HG02981 (cell line): ENCODE results near the gene SUFU.

Experiments
- ATAC-seq: cut with Tn5 transposase; IDR thresholded peaks from one replicate; pipeline ENCODE4 v1.9.1; 2021; ENCODE audit warnings: mild to moderate bottlenecking, moderate library complexity; ENCODE audit not compliant: unreplicated experiment

Gene SUFU

GRCh38 chr10:102631525-102632393 lies 128.0 kb downstream of the SUFU start:
- ATAC-seq, result no peak

DNA sequence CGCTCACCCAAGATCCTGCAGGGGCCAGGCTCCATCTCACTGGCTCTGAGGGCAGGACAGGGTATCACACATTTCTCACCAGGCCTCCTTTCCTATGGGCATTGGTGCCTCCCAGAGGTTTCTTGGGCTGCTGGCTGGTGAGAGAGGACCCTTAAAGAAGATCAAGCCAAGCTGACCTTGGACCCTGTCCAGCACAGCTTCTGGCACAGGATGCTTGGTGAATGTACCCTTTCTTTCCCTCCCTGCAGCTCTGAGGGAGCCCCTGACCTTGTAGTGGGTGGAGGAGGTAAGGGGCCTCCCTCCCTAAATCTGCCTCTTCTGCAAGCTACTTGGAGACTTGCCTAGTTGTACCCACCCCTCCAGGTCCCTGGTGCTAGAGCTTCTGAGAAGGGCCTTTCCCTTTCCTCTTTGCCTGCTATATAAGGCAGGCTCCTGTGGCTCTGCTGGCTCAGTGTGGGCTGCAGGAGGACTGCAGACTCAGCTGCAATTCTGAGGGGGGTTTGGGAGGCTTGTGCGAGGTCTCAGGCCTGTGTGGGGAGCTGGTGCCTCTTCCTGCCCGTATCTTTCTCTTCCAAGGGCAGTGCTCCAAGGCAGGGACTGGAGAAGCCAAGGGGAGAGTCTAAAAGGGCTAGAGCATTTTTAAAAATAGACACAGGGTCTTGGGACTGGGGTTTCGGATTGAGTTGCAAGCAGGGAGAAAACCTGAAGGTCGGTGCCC lies 128.8 kb downstream of the SUFU start:
- no peak for ATAC-seq

DNA sequence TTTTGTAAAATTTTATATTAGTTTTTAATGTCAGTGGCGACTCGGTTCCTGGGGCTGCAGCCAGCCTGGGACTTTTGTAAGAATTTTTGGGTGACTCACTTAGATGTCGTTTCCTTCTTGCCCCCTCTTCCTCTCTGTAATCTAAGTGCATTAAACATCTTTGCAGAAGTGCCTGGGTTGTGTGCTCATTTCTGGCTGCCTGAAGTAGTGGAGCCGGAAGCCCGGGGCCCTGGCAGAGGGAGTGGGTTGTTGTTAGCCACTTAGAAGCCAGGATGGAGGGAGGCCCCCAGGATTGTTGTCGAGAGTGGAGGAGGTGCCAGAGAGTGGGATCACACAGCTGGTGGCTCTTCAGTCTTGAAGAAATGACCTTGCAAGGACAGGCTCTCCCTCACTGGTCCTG lies 129.5 kb downstream of the SUFU start:
- ATAC-seq, result no peak

- no peak for ATAC-seq
Measured at GRCh38 chr10:102633848-102634247, 130.1 kb downstream of the SUFU start.

DNA sequence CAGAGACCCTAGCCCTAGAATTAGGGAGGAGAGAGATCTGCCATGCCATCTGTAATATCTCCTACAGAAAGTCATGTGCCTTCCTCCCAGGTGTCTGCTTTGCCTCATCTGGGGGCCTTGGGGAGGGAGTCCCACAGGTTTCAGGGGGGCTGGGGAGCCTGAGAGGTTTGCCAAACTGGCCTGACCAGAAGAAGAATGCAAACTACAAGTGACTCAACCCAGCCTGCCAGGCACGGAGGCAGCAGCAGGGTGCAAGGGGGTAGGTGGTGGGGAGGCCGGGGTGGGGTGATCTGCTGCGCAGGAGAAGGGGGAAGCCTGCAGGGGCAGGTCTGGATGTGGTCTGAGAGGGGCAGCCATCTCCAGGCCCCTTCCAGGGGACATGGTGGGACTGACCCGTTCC lies 130.9 kb downstream of the SUFU start:
- ATAC-seq, result no peak

DNA sequence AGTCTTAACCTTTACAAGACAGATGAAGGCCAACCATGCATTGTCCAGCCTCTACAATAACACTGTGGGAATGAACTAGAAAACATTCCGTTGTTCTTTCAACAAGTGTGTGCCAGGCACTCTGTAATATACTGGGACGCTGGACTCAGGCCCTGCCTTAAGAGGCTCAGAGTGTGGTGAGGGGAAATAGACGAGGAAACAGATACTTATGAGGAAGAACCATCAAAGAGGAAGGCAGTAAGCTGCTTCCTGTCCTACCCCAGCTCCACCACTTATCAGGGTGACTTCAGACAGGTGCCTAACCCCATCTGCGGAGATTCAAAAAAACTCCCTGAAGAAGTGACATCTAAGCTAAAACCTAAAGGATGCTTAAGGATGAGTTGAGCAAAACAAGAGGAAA lies 131.6 kb downstream of the SUFU start:
- no peak for ATAC-seq

DNA sequence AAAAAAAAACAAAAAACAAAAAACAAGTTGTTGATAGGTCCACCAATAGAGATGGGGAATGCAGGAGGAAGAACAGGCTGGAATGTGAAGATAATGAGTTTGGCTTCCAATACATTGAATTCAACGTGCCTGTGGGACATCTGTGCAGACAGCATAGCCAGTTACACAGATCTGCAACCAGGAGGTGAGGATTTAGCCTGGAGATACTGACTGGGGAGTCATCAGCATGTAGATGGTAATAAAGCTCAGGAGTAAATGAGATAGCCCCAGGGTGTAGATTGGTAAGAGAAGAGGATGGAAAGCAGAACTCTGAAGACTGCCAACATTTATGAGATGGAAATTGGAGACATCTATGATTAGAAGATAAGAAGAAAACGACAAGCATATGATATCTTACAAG lies 135.8 kb downstream of the SUFU start:
- no peak for ATAC-seq

- ATAC-seq, result no peak
Measured at GRCh38 chr10:102641402-102641801, 137.6 kb downstream of the SUFU start.

DNA sequence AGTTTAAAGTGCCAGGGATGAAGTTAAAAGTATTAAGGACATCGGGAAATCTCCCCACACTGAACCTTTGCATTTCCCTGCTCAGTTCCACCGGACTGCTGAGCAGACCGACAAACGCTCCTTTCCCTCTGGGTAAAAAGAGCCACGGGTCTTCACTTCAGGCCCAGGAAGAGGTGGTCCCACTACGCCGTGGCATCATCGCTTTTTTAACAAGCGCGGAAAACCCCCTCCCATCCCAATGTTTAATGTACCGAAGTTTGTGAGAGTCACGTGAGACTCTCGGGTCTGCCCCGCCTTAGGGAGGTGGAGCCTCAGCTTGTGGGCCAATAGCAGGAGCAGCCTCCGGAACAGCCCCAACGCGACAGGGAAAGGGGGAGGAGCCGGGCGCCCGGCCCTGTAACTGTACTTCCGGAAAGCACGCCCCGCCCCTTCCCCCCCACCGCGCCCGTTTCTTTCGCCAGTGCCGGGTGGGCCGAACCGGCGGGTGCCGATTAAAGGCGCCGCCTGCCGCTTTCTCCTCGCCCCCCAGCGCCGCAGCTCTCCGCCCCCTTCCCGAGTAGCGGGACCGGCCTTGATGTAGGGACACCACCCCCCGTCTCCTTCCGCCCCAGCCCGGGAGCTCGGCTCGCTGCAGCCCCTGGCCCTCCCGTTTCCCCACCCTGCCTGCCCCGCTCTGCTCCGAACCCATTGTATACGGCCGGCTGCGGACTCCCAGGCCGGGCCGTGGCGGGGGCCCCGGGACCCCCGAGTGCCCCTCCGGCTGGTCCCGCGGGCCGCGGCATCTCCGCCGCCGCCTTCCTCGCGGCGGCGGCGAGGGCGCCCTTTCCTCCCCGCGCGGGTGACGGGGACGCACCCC lies 138.3 kb downstream of the SUFU start:
- ATAC-seq, result peak; percentile 44

- ATAC-seq, result no peak
Measured at GRCh38 chr10:102642736-102643335, 139.1 kb downstream of the SUFU start.

DNA sequence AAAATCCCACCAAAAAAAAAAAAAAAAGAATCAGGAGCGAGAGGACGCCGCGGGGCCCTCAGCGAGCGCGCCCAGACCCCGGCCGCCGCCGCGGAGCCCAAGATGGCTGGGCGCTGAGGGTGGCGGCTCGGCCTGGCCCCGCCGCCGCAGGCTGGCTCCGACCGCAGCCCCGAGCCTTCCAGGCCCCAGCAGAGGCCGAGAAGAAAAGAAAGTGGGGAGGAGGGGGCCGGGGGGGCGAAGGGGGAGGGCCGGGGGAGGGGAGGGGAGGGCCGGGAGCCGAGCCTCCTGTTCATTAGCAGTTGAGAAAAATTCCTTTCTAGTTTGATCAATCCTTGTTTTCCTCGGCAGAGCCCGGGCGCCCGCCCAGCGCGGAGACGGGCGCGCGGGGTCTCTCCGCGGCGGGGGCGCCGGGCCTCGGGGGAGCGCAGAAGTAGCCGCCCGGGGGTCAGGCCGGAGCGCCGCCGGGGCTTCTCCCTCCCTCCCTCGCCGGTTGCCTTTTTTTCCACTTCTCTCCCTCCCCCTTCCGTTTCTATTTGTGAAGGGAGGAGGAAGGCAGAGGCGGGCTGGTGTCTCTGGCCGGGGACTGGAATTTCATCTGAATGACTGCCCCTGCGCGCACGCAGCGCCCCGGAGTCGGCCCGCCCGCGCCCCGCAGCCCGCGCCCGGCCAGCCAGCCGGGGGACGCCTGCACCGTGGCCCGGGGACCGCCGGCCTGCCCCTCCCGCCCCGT lies 139.7 kb downstream of the SUFU start:
- no peak for ATAC-seq

GRCh38 chr10:102644066-102644645 lies 140.4 kb downstream of the SUFU start, which contains the start of gene TRIM8:
TRIM8 (plus strand) TSS chr10:102644479; CDS start chr10:102644618, 139 bp downstream.
- no peak for ATAC-seq

DNA sequence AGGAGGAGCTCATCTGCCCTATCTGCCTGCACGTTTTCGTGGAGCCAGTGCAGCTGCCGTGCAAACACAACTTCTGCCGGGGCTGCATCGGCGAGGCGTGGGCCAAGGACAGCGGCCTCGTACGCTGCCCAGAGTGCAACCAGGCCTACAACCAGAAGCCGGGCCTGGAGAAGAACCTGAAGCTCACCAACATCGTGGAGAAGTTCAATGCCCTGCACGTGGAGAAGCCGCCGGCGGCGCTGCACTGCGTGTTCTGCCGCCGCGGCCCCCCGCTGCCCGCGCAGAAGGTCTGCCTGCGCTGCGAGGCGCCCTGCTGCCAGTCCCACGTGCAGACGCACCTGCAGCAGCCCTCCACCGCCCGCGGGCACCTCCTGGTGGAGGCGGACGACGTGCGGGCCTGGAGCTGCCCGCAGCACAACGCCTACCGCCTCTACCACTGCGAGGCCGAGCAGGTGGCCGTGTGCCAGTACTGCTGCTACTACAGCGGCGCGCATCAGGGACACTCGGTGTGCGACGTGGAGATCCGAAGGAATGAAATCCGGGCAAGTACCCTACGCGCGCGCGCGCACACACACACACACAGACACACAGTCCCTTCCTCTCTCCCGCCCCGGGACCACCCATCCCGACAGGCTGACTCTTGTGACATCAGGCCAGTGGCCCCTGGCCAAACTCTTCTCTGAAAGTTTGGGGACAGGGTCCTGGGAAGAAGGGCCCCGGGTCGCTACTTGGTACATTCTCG lies 141.0 kb downstream of the SUFU start:
- no peak for ATAC-seq

DNA sequence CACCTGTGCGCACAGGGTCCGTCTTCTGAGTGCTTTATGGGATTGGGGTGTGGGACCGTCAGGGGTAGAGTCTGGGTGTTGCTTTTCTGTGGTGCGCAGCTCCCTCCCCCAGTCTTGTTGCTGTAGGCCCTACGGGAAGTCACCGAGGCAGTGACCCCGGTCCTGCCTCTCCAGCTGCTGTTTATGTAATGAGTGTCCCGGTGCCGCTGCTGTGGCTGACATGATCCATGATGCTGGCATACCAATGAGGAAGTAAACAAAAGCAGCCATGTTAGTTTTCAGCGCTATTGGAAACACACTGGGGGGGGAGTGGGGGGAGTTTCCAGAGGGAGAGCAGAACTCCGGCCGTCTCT lies 141.6 kb downstream of the SUFU start:
- no peak for ATAC-seq

- peak; percentile 38 for ATAC-seq
Measured at GRCh38 chr10:102645741-102646609, 142.2 kb downstream of the SUFU start.

DNA sequence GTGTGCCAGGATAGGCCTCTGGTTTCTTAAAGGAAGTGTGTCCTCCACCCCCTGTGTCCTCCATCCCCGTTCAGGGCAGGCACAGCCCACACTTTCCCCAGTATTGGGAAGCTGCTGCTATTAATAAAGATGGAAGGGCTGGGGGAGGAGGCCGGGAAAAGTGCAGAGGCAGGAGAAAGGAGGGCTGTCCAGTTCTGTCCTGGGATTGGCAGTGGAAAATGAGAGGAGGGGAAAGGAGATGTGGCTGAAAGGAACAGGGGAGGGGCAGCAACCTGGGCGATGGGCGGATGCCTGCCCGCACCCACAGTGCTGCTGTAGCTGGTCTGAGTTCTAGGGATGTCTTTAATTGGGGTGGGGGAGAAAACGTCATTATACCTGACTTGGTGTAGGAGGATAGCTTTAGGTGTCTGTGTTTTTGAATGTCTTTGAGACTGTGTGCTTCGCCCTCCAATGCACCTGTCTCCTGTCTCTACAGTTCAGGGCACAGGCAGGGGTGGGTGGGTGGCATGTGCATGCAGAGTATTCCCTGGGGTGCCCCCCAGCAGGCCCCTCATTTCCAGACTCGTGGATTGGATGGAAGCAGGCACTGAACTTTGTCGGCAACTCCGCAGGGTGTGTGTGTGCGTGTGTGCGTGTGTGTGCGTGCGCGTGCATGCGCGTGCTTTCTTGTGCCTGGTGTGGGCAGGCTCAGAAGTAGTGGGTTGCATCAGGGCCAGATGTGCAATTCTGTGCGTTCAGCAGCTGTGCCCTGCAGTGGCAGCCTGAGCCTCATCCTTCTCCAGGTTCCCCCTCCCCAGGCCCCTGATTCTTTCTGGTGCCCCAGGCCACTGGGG lies 143.1 kb downstream of the SUFU start:
- ATAC-seq, result no peak
